ENCODE results near the gene CDKN3.

CDKN3 gene

DNA sequence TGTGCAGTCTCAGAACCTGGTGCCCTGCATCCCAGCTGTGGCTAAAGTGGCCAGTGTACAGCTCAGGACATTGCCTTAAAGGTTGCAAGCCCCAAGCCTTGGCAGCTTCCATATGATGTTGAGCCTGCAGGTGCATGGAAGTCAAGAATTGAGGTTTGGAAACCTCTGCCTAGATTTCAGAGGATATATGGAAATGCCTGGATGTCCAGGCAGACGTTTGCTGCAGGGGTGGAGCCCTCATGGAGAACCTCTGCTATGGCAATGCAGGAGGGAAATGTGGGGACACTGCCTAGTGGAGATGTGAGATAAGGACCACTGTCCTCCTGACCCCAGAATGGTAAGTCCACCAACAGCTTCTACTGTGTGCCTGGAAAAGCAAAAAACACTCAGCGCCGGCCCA is 62.3 kb downstream of the CDKN3 start:
- no peak for DNase-seq (ENCODE audit: insufficient read length, low spot score)
- no peak for FAIRE-seq
- TF ChIP-seq POU2F2 (IDR thresholded peaks at IDR 0.05; ENCODE audit: low read depth, low read length) (no peak), PAX5 (IDR thresholded peaks at IDR 0.05; ENCODE audit: insufficient read depth, low read length, severe bottlenecking) (no peak), POLR2A (IDR thresholded peaks at IDR 0.05; ENCODE audit: low read depth, low read length) (no peak), POLR2AphosphoS5 (IDR thresholded peaks at IDR 0.05; ENCODE audit: low read depth, low read length) (no peak), TAF1 (IDR thresholded peaks at IDR 0.05; ENCODE audit: low read depth, low read length) (no peak)

DNA sequence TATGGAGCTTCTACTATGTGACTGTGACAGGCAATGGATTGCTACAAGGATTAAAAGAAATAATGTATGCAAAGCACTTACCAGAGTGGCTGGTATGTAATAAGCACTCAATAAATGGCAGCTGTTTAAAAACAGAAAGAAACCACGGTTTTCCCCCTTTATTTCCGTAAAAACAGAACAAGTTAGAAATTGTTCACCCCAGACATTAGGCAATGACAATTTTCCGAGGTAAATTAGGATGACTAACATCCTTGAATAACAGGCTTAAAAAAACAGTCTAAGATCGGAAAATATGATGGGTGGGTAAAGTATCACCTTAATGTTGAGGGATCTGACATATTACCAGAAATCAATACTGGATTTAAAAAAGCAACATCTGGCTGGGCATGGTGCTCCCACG is 65.2 kb downstream of the CDKN3 start:
- FAIRE-seq, result no peak
- DNase-seq (ENCODE audit: insufficient read length, low spot score), result no peak
- no peak for TF ChIP-seq SPI1 (IDR thresholded peaks at IDR 0.05; ENCODE audit: low read depth, low read length)
- no peak for TF ChIP-seq POLR2AphosphoS5 (IDR thresholded peaks at IDR 0.05; ENCODE audit: low read depth, low read length)
- TF ChIP-seq TAF1 (IDR thresholded peaks at IDR 0.05; ENCODE audit: low read depth, low read length), result no peak
- TF ChIP-seq POU2F2 (IDR thresholded peaks at IDR 0.05; ENCODE audit: low read depth, low read length), result no peak
- no peak for TF ChIP-seq POLR2A (IDR thresholded peaks at IDR 0.05; ENCODE audit: low read depth, low read length)
- TF ChIP-seq PAX5 (IDR thresholded peaks at IDR 0.05; ENCODE audit: insufficient read depth, low read length, severe bottlenecking), result no peak

DNA sequence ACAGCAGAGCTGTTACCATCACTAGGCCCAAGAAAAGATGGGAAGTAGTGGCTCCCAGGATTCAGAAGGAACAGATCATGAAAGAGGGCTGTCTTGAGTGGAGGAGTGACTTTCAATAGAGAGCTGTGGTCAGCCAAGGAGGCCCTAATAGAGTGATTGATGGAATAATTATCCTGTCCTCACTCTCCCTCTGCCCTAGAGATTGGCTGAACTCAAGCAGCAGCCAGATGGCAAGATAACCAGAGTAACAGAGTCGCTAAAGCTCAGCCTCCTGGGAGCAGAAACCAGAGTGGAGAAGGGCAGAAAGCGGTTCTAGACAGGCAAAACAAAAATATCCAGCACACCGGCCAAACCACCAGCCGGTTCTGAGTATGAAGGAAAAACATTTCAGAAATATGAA is 68.8 kb downstream of the CDKN3 start:
- no peak for TF ChIP-seq POU2F2 (IDR thresholded peaks at IDR 0.05; ENCODE audit: low read depth, low read length)
- no peak for FAIRE-seq
- DNase-seq (ENCODE audit: insufficient read length, low spot score), result no peak

- DNase-seq (ENCODE audit: insufficient read length, low spot score), result no peak
- FAIRE-seq, result no peak
- no peak for TF ChIP-seq SPI1 (IDR thresholded peaks at IDR 0.05; ENCODE audit: low read depth, low read length)
- TF ChIP-seq POLR2A (IDR thresholded peaks at IDR 0.05; ENCODE audit: low read depth, low read length), result no peak
- TF ChIP-seq POU2F2 (IDR thresholded peaks at IDR 0.05; ENCODE audit: low read depth, low read length), result no peak
- no peak for TF ChIP-seq PAX5 (IDR thresholded peaks at IDR 0.05; ENCODE audit: insufficient read depth, low read length, severe bottlenecking)
- no peak for TF ChIP-seq TAF1 (IDR thresholded peaks at IDR 0.05; ENCODE audit: low read depth, low read length)
Measured at GRCh38 chr14:54467280-54467679, 70.5 kb downstream of the CDKN3 start.

Data from GM12891 (cell line).